ENCODE data around the gene TEX29. TPM values are rescaled to one million over a fixed set of nuclear protein-coding genes. Genes with fewer than 3 reads are reported as not detected.

The TEX29 gene
- total and polyA plus RNA-seq, 4 experiments from 2014 or later, result 0.28 to 0.50 TPM; not detected in 2

- H3K27me3 Mint-ChIP-seq, result peaks cover 4 to 5% of the 10 kb centered on the region in 2 donors
- H3K27ac Mint-ChIP-seq, result no peak overlapping the region
- CTCF ChIA-PET (ENCODE audit: partially characterized antibody), result no interaction called here
Measured at GRCh38 chr13:111393221-111393790, 72.9 kb downstream of the TEX29 start.

More at GRCh38 chr13:111393221-111393790, 72.9 kb downstream of the TEX29 start:
- no peak for DNase-seq
- Histone ChIP-seq H3K36me3 (ENCODE audit: insufficient read depth, low read length) (no peaks in the 10 kb centered on the region), H3K27ac (ENCODE audit: low read depth, low read length) (no peak overlapping the region), H3K27me3 (ENCODE audit: insufficient read depth, low read length) (no peaks in the 10 kb centered on the region), H3K9me3 (ENCODE audit: control insufficient read depth in 1 of 2, low read length in 2 of 2) (no peaks in the 10 kb centered on the region), H3K4me3 (ENCODE audit: low read length in 2 of 2) (no peak overlapping the region), H3K4me1 (ENCODE audit: insufficient read depth, low read length) (peaks cover 3% of the 10 kb centered on the region)
- intact Hi-C loops (cut with micrococcal nuclease), result no loop called here
- H3K4me1 Mint-ChIP-seq, result peaks cover 7 to 11% (median 9%) of the 10 kb centered on the region in 4 donors
- POLR2A ChIA-PET (ENCODE audit: partially characterized antibody), result no interaction called here
- H3K36me3 Mint-ChIP-seq, result no peaks in the 10 kb centered on the region
- H3K9me3 Mint-ChIP-seq, result peaks cover 0 to 3% (median 0%) of the 10 kb centered on the region in 8 donors
- H3K4me3 Mint-ChIP-seq, result no peak overlapping the region

Other genes starting within 250 kb of the TEX29 start
- gene ARHGEF7, start 205.3 kb upstream of the TEX29 start, total RNA-seq, result 10 to 100 TPM; 65.8 to 73.7 TPM
- gene ARHGEF7, start 205.3 kb upstream of the TEX29 start, polyA plus RNA-seq, result 10 to 100 TPM in 1 of 2 donors, 1 to 10 TPM in 1; 6.6 to 15.6 TPM